Loucy (cell line): ENCODE results near the gene GATA6.
"Not testable (repeated sequence)": the region's sequence is repeated elsewhere in the genome, so short reads cannot be mapped to it uniquely, and the experiment has no call there.

Experiments
- H2AFZ ChIP-seq: fragments of 200-600 bp; sonication (generic); 2 replicates; pipeline ENCODE4 v1.6.0; 2016; ENCODE audit warnings: antibody characterized with exemption, mild to moderate bottlenecking, low read length, moderate library complexity
- H3F3A ChIP-seq: fragments of 200-600 bp; 2 replicates; pipeline ENCODE4 v1.6.0; 2016; ENCODE audit warnings: antibody characterized with exemption, low read depth, mild to moderate bottlenecking
- H3K27me3 ChIP-seq: fragments of 200-600 bp; sonication (generic); 2 replicates; pipeline ENCODE4 v1.6.1; 2014; ENCODE audit warnings: low read length, mild to moderate bottlenecking; ENCODE audit not compliant: insufficient read depth, poor library complexity, severe bottlenecking
- H3K36me3 ChIP-seq: fragments of 200-600 bp; sonication (generic); 2 replicates; pipeline ENCODE4 v1.6.1; 2016; ENCODE audit warnings: low read length; ENCODE audit not compliant: insufficient read depth
- H3K4me1 ChIP-seq: fragments of 200-600 bp; sonication (generic); 2 replicates; pipeline ENCODE4 v1.5.1; 2014; ENCODE audit warnings: low read length, mild to moderate bottlenecking; ENCODE audit not compliant: insufficient read depth, poor library complexity, severe bottlenecking
- H3K4me2 ChIP-seq: fragments of 200-600 bp; sonication (generic); 2 replicates; pipeline ENCODE4 v1.6.0; 2014; ENCODE audit warnings: antibody characterized with exemption, low read length, low read depth, mild to moderate bottlenecking; ENCODE audit not compliant: poor library complexity, severe bottlenecking
- H3K4me3 ChIP-seq: fragments of 200-600 bp; sonication (generic); 2 replicates; pipeline ENCODE4 v1.5.1; 2014; ENCODE audit warnings: low read length, mild to moderate bottlenecking, mixed read lengths; ENCODE audit not compliant: poor library complexity, severe bottlenecking
- H3K79me2 ChIP-seq: fragments of 200-600 bp; sonication (generic); 2 replicates; pipeline ENCODE4 v1.6.1; 2014; ENCODE audit warnings: low read length; ENCODE audit not compliant: insufficient read depth
- H3K9ac ChIP-seq: fragments of 200-600 bp; sonication (generic); 2 replicates; pipeline ENCODE4 v1.6.0; 2014; ENCODE audit warnings: mild to moderate bottlenecking, low read depth, low read length, moderate library complexity; ENCODE audit not compliant: poor library complexity, severe bottlenecking
- H3K9me2 ChIP-seq: fragments of 200-600 bp; sonication (generic); replicated peaks from 2 replicates; pipeline ENCODE4 v1.6.1; 2016; ENCODE audit warnings: low read depth, low read length, mixed read lengths
- H3K9me3 ChIP-seq: fragments of 200-600 bp; sonication (generic); 2 replicates; pipeline ENCODE4 v1.6.1; 2014; ENCODE audit warnings: mild to moderate bottlenecking, antibody characterized with exemption, low read length, low read depth; ENCODE audit not compliant: insufficient read depth
- H4K20me1 ChIP-seq: fragments of 200-600 bp; sonication (generic); 2 replicates; pipeline ENCODE4 v1.6.0; 2014; ENCODE audit warnings: antibody characterized with exemption, low read length, mild to moderate bottlenecking; ENCODE audit not compliant: insufficient read depth, poor library complexity, severe bottlenecking
- CTCF ChIP-seq: fragments of 200-600 bp; sonication (generic); conservative IDR thresholded peaks from 2 replicates; pipeline ENCODE4 v1.5.1; 2014; ENCODE audit warnings: mild to moderate bottlenecking, antibody characterized with exemption, low read length
- EZH2phosphoT487 ChIP-seq: fragments of 200-600 bp; IDR thresholded peaks from 2 replicates; pipeline ENCODE4 v1.6.1; 2018; ENCODE audit warnings: antibody characterized with exemption, mild to moderate bottlenecking, moderate library complexity, borderline replicate concordance

Gene GATA6

GRCh38 chr18:22183698-22184170 lies 14.3 kb downstream of the GATA6 start:
- Histone ChIP-seq H3K4me2 (no peak overlapping the region), H3K79me2 (no peaks in the 10 kb centered on the region), H3K36me3 (no peaks in the 10 kb centered on the region), H4K20me1 (no peaks in the 10 kb centered on the region), H2AFZ (no peak overlapping the region), H3K9ac (no peak overlapping the region), H3K4me1 (no peaks in the 10 kb centered on the region), H3F3A (no peaks in the 10 kb centered on the region), H3K27me3 (no peaks in the 10 kb centered on the region), H3K4me3 (no peak overlapping the region), H3K9me3 (no peaks in the 10 kb centered on the region), H3K9me2 (no peaks in the 10 kb centered on the region)
- TF ChIP-seq CTCF (no peak), EZH2phosphoT487 (no peak)

GRCh38 chr18:22184573-22184972 lies 15.2 kb downstream of the GATA6 start:
- not testable (repeated sequence) for H3K27me3 ChIP-seq, H3K4me3 ChIP-seq, H3K36me3 ChIP-seq, H3K4me1 ChIP-seq, H4K20me1 ChIP-seq, H3K9me3 ChIP-seq, H3F3A ChIP-seq, H3K9ac ChIP-seq, H3K79me2 ChIP-seq, H3K4me2 ChIP-seq, H3K9me2 ChIP-seq, H2AFZ ChIP-seq

GRCh38 chr18:22185273-22185672 lies 15.9 kb downstream of the GATA6 start:
- no peaks in the 10 kb centered on the region for H3K79me2 ChIP-seq
- H2AFZ ChIP-seq = no peak overlapping the region
- H3K4me2 ChIP-seq = no peak overlapping the region
- TF ChIP-seq EZH2phosphoT487 (no peak), CTCF (no peak)
- H3F3A ChIP-seq = no peaks in the 10 kb centered on the region
- H3K4me1 ChIP-seq = no peaks in the 10 kb centered on the region
- no peaks in the 10 kb centered on the region for H3K9me3 ChIP-seq
- H4K20me1 ChIP-seq = no peaks in the 10 kb centered on the region
- no peak overlapping the region for H3K4me3 ChIP-seq
- no peaks in the 10 kb centered on the region for H3K27me3 ChIP-seq
- H3K9ac ChIP-seq = no peak overlapping the region
- H3K9me2 ChIP-seq = no peaks in the 10 kb centered on the region
- no peaks in the 10 kb centered on the region for H3K36me3 ChIP-seq

- no peak for TF ChIP-seq CTCF
- no peak for TF ChIP-seq EZH2phosphoT487
- H3K36me3 ChIP-seq = no peaks in the 10 kb centered on the region
- no peaks in the 10 kb centered on the region for H3K9me2 ChIP-seq
- no peaks in the 10 kb centered on the region for H3K9me3 ChIP-seq
- no peaks in the 10 kb centered on the region for H3K27me3 ChIP-seq
- no peak overlapping the region for H3K4me2 ChIP-seq
- H3K79me2 ChIP-seq = no peaks in the 10 kb centered on the region
- no peaks in the 10 kb centered on the region for H3F3A ChIP-seq
- no peak overlapping the region for H3K4me3 ChIP-seq
- no peak overlapping the region for H2AFZ ChIP-seq
- no peaks in the 10 kb centered on the region for H3K4me1 ChIP-seq
- H3K9ac ChIP-seq = no peak overlapping the region
- no peaks in the 10 kb centered on the region for H4K20me1 ChIP-seq
These were observed 16.5 kb downstream of the GATA6 start for GRCh38 chr18:22185771-22186386.
